H1 (cell line): ENCODE data around the gene ADAMTS1. TPM values are rescaled to one million over a fixed set of nuclear protein-coding genes. Genes with fewer than 3 reads are reported as not detected.
A peak's percentile ranks its signal among the peaks of the same experiment; 100 is the strongest.

Experiments used
- CTCF ChIA-PET: fragments of 300-600 bp; sonication (Branson Sonifier 250); formaldehyde crosslinking; loops from one replicate; lab custom pipeline; 2021; ENCODE audit not compliant: partially characterized antibody; lab: Charles Lee
- POLR2A ChIA-PET: fragments of 300-600 bp; sonication (Branson Sonifier 250); formaldehyde crosslinking; loops from one replicate; lab custom pipeline; 2021; ENCODE audit warnings: inconsistent platforms; ENCODE audit not compliant: partially characterized antibody; lab: Charles Lee
- DNase-seq, 2 experiments: peaks; one replicate each; pipeline versions ENCODE4 v3.0.0 to v3.0.0-alpha.2; 2010 to 2022; ENCODE audit warnings: low spot score in 2 of 2, low read depth in 1 of 2, mixed read lengths in 1 of 2
- FAIRE-seq: peaks from 2 replicates; lab custom pipeline; 2011; peaks lifted over from hg19 to GRCh38; lab: Jason Lieb, UNC
- H2AFZ ChIP-seq: 2 replicates; pipeline ENCODE4 v1.8.1; 2012; ENCODE audit warnings: low read length, inconsistent platforms
- H2AK5ac ChIP-seq: 2 replicates; pipeline ENCODE4 v1.6.1; 2013; ENCODE audit warnings: low read depth, low read length
- H2BK120ac ChIP-seq: replicated peaks from 2 replicates; pipeline ENCODE3; 2013; ENCODE audit warnings: low read depth, low read length, inconsistent platforms
- H2BK12ac ChIP-seq: 2 replicates; pipeline ENCODE4 v1.6.1; 2013; ENCODE audit warnings: low read depth, low read length
- H2BK15ac ChIP-seq: 2 replicates; pipeline ENCODE4 v1.6.1; 2013; ENCODE audit warnings: low read length
- H2BK20ac ChIP-seq: 2 replicates; pipeline ENCODE4 v1.6.1; 2013; ENCODE audit warnings: low read length
- H2BK5ac ChIP-seq: 2 replicates; pipeline ENCODE4 v1.6.1; 2013; ENCODE audit warnings: low read depth, low read length
- H3K14ac ChIP-seq: 2 replicates; pipeline ENCODE4 v1.6.1; 2013; ENCODE audit warnings: inconsistent platforms; ENCODE audit not compliant: insufficient read length
- H3K18ac ChIP-seq: 2 replicates; pipeline ENCODE4 v1.6.1; 2013; ENCODE audit warnings: low read length; ENCODE audit errors: extremely low read depth
- H3K23ac ChIP-seq: 2 replicates; pipeline ENCODE4 v1.6.1; 2013; ENCODE audit warnings: inconsistent platforms; ENCODE audit not compliant: insufficient read length
- H3K23me2 ChIP-seq: 2 replicates; pipeline ENCODE4 v1.6.1; 2013; ENCODE audit warnings: low read depth, low read length
- H3K27ac ChIP-seq: 2 replicates; pipeline ENCODE4 v1.6.1; 2011; ENCODE audit warnings: low read depth, low read length, inconsistent platforms
- H3K27me3 ChIP-seq, 4 experiments: replicated peaks in 1 of 4; 1 replicate in 1 of 4; 2 replicates in 3 of 4; pipeline versions ENCODE4 v1.6.1 to v1.8.1; 2011 to 2013; ENCODE audit warnings: low read length in 3 of 4, mild to moderate bottlenecking in 3 of 4, inconsistent platforms in 2 of 4, mixed read lengths in 2 of 4, moderate library complexity in 1 of 4; ENCODE audit not compliant: control insufficient read depth in 3 of 4, insufficient read depth in 3 of 4; ENCODE audit errors: extremely low read depth in 1 of 4
- H3K36me3 ChIP-seq, 4 experiments: 2 replicates each; pipeline versions ENCODE4 v1.6.1 to v1.8.1; 2011 to 2013; ENCODE audit warnings: mild to moderate bottlenecking in 4 of 4, low read length in 3 of 4, moderate library complexity in 2 of 4, control low read depth in 1 of 4, inconsistent platforms in 1 of 4; ENCODE audit not compliant: insufficient read depth in 4 of 4, control insufficient read depth in 2 of 4
- H3K4ac ChIP-seq: replicated peaks from 2 replicates; pipeline ENCODE3; 2013; ENCODE audit warnings: low read length, low read depth, mixed read lengths, inconsistent platforms; ENCODE audit not compliant: insufficient read length
- H3K4me1 ChIP-seq, 4 experiments: replicated peaks in 1 of 4; 1 replicate in 1 of 4; 2 replicates in 3 of 4; pipeline versions ENCODE4 v1.6.1 to v1.8.1; 2011 to 2013; ENCODE audit warnings: low read length in 3 of 4, inconsistent platforms in 2 of 4, mixed read lengths in 1 of 4; ENCODE audit not compliant: insufficient read depth in 4 of 4, control insufficient read depth in 3 of 4
- H3K4me2 ChIP-seq, 2 experiments: 2 replicates each; pipeline versions ENCODE4 v1.6.1 to v1.8.1; 2011 to 2013; ENCODE audit warnings: low read depth in 2 of 2, low read length in 2 of 2, control low read depth in 1 of 2, inconsistent platforms in 1 of 2, mild to moderate bottlenecking in 1 of 2; ENCODE audit not compliant: insufficient read depth in 1 of 2
- H3K4me3 ChIP-seq, 4 experiments: fragments of 200-600, 300-600 bp in 1 of 4; sonication (generic), shearing (Covaris generic), sonication (Bioruptor Twin) in 1 of 4; 2 replicates each; pipeline versions ENCODE4 v1.5.1 to v1.8.1; 2011 to 2016; ENCODE audit warnings: low read length in 4 of 4, low read depth in 3 of 4, control low read depth in 2 of 4, inconsistent platforms in 2 of 4, mild to moderate bottlenecking in 2 of 4, mixed read lengths in 1 of 4, moderate library complexity in 1 of 4; ENCODE audit not compliant: insufficient read depth in 2 of 4; ENCODE audit errors: extremely low read depth in 1 of 4
- H3K56ac ChIP-seq: replicated peaks from 2 replicates; pipeline ENCODE3; 2013; ENCODE audit warnings: low read depth, mild to moderate bottlenecking, mixed read lengths, low read length, inconsistent platforms; ENCODE audit not compliant: insufficient read length
- H3K79me1 ChIP-seq: 2 replicates; pipeline ENCODE4 v1.6.1; 2013; ENCODE audit warnings: low read depth, low read length, control low read depth
- H3K79me2 ChIP-seq, 2 experiments: 2 replicates each; pipeline versions ENCODE4 v1.6.1 to v1.8.1; 2012 to 2013; ENCODE audit warnings: low read length in 2 of 2, mild to moderate bottlenecking in 2 of 2, inconsistent platforms in 1 of 2; ENCODE audit not compliant: insufficient read depth in 2 of 2, control insufficient read depth in 1 of 2
- H3K9ac ChIP-seq, 4 experiments: replicated peaks in 1 of 4; 1 replicate in 1 of 4; 2 replicates in 3 of 4; pipeline versions ENCODE4 v1.6.1 to v1.8.1; 2011 to 2013; ENCODE audit warnings: low read depth in 3 of 4, low read length in 3 of 4, control low read depth in 2 of 4, mild to moderate bottlenecking in 2 of 4, moderate library complexity in 2 of 4, inconsistent platforms in 1 of 4; ENCODE audit errors: extremely low read depth in 1 of 4
- H3K9me3 ChIP-seq, 2 experiments: 2 replicates each; pipeline versions ENCODE4 v1.6.1 to v1.8.1; 2012 to 2013; ENCODE audit warnings: mild to moderate bottlenecking in 2 of 2, moderate library complexity in 2 of 2, control low read depth in 1 of 2, inconsistent platforms in 1 of 2, low read depth in 1 of 2, low read length in 1 of 2, mixed read lengths in 1 of 2; ENCODE audit not compliant: insufficient read depth in 2 of 2
- H4K20me1 ChIP-seq, 2 experiments: replicated peaks in 1 of 2; 2 replicates each; pipeline versions ENCODE3 to v1.8.1; 2011 to 2013; ENCODE audit warnings: inconsistent platforms in 2 of 2, low read length in 2 of 2, mild to moderate bottlenecking in 1 of 2; ENCODE audit not compliant: insufficient read depth in 2 of 2, control insufficient read depth in 1 of 2
- H4K5ac ChIP-seq: 2 replicates; pipeline ENCODE4 v1.6.1; 2013; ENCODE audit warnings: low read length, low read depth, mixed read lengths, inconsistent platforms; ENCODE audit not compliant: insufficient read length
- H4K8ac ChIP-seq: 2 replicates; pipeline ENCODE4 v1.8.0; 2013; ENCODE audit warnings: mild to moderate bottlenecking, moderate library complexity, low read length, inconsistent platforms; ENCODE audit not compliant: insufficient read depth; ENCODE audit errors: extremely low read depth
- H4K91ac ChIP-seq: replicated peaks from 2 replicates; pipeline ENCODE3; 2013; ENCODE audit warnings: low read length, mixed read lengths, inconsistent platforms; ENCODE audit not compliant: insufficient read length
- ASH2L ChIP-seq: fragments of 200-600, 300-600 bp; sonication (generic); IDR thresholded peaks from one replicate; pipeline ENCODE4 v1.7.1; 2017; ENCODE audit warnings: low read length
- CHD2 ChIP-seq: IDR thresholded peaks from 2 replicates; pipeline ENCODE4 v1.6.1; 2012; ENCODE audit warnings: low read length, improper control_type of control experiment
- E2F6 ChIP-seq: IDR thresholded peaks from 2 replicates; pipeline ENCODE4 v1.6.1; 2012; ENCODE audit warnings: inconsistent platforms
- SIN3A ChIP-seq, 2 experiments: IDR thresholded peaks in 1 of 2; conservative IDR thresholded peaks in 1 of 2; 2 replicates each; pipeline ENCODE4 v1.6.1; 2011 to 2012; ENCODE audit warnings: low read length in 2 of 2, improper control_type of control experiment in 1 of 2, low read depth in 1 of 2, mild to moderate bottlenecking in 1 of 2
- WGBS, 2 experiments: shearing (Covaris generic) in 1 of 2; methylation state at CpG; one replicate each; pipeline versions ENCODE4 v1.1.6 to v1.1.7; 2013 to 2015; ENCODE audit warnings: low lambda C conversion rate in 2 of 2, mixed read lengths in 2 of 2, inconsistent platforms in 1 of 2, low coverage in 1 of 2, missing lambda C conversion rate in 1 of 2; ENCODE audit not compliant: insufficient replicate concordance in 2 of 2, insufficient coverage in 1 of 2, insufficient read length in 1 of 2; ENCODE audit errors: extremely low coverage in 1 of 2, missing lambda C conversion rate in 1 of 2; 5-methylcytosine and 5-hydroxymethylcytosine counted together
- polyA plus RNA-seq, 7 experiments: library from polyadenylated mRNA; depleted of rRNA in 3 of 7; stranded (reverse) in 5 of 7; unstranded in 2 of 7; fragments of >200 nt in 5 of 7; fragments of 200-250 nt in 2 of 7; gene quantifications; 1 replicate in 5 of 7; 2 replicates in 1 of 7; 4 replicates in 1 of 7; pipeline versions ENCODE4 v1.2.1 to v1.2.3, GENCODE V29; 2011 to 2013; ENCODE audit warnings: missing spikeins in 2 of 7, mixed read lengths in 2 of 7
- total RNA-seq: library from RNA; stranded (reverse); fragmentation: NEBNext Ultra II Directional; extraction: Animal tissue kit (Norgen Biotek cat#: 25700); gene quantifications from 2 replicates; pipeline ENCODE4 v1.2.1, GENCODE V29; 2021

ADAMTS1 gene
- total and polyA plus RNA-seq, 2 of the 8 experiments (the other 6 are each of a cell fraction or from before 2014, with no cell fraction given): 10.7 to 22.4 TPM

- peak overlapping the region; percentile 21 for H2BK120ac ChIP-seq
- peak overlapping the region; percentile 78 for H3K18ac ChIP-seq
- H3K9me3 ChIP-seq: no peaks in the 10 kb centered on the region
- H3K4me1 ChIP-seq: peaks cover 0 to 12% (median 7%) of the 10 kb centered on the region in 4 experiments; a peak in 4 of 7 replicates
- peak overlapping the region; percentile 64; the same call in 1 of the 2 replicates for H4K8ac ChIP-seq
- peaks cover 2 to 17% (median 7%) of the 10 kb centered on the region in 4 experiments; a peak in 4 of 8 replicates for H3K36me3 ChIP-seq
- H2BK12ac ChIP-seq: peak overlapping the region; percentile 95
- TF ChIP-seq ASH2L (peak; percentile 27), SIN3A (conservative IDR thresholded peaks at IDR 0.05 in 1 of 2, IDR thresholded peaks at IDR 0.05 in 1 of 2; ENCODE audit: low read depth in 1 of 2, low read length in 2 of 2) (0 out of 4 replicates have a peak, but pooled peaks of 1 of the 2 experiments have one; percentile 3), E2F6 (peak; percentile 27; the same call in 1 of the 2 replicates), CHD2 (no peak)
- TF ChIP-seq, all 59 proteins: peak for 3
- Histone ChIP-seq H3K23ac (no peak overlapping the region), H2BK5ac (peak overlapping the region; percentile 66; the same call in 1 of the 2 replicates), H3K9ac (peak overlapping the region in 3 of 4 experiments; percentile 39 to 55 (median 47); a peak in 4 of 7 replicates), H3K4me2 (peak overlapping the region; percentile 85 to 93), H3K79me1 (peaks cover 2% of the 10 kb centered on the region; the same call in 1 of the 2 replicates), H3K14ac (no peak overlapping the region), H3K79me2 (peaks cover 0 to 18% of the 10 kb centered on the region in 2 experiments; a peak in 2 of 4 replicates), H2AK5ac (no peak overlapping the region), H3K27me3 (peaks cover 0 to 28% (median 13%) of the 10 kb centered on the region in 4 experiments; a peak in 5 of 7 replicates), H4K20me1 (no peaks in the 10 kb centered on the region), H2BK15ac (no peak overlapping the region), H4K91ac (peak overlapping the region; percentile 14), H4K5ac (peak overlapping the region; percentile 46), H2AFZ (no peak overlapping the region; the same call in 1 of the 2 replicates), H3K56ac (peak overlapping the region; percentile 55), H3K27ac (no peak overlapping the region), H3K4me3 (peak overlapping the region; percentile 68 to 89 (median 74)), H3K4ac (no peak overlapping the region), H3K23me2 (peaks cover 26% of the 10 kb centered on the region), H2BK20ac (no peak overlapping the region; the same call in 1 of the 2 replicates)
- no peak for FAIRE-seq
- POLR2A ChIA-PET: interaction anchor here (0.6 to 3.2 kb wide), 8 partner anchors 12 to 1900 kb away, joined by 3 to 15 read pairs (median 4); no protein-coding TSS in a partner anchor
- WGBS, 2 experiments: 0% methylated on average over 7 of the region's 7 CpGs; no CpG with 5 or more reads in 1 of the 2 experiments
- no peak for DNase-seq
- CTCF ChIA-PET: interaction anchor here (0.7 to 3.2 kb wide), 9 partner anchors 12 to 1899 kb away, joined by 3 to 10 read pairs (median 4); partner anchors contain the start of gene ADAMTS5
Observed at GRCh38 chr21:26845759-26846035, 488 bp upstream of the ADAMTS1 start.
